NCI-H510A treated with DMSO at 0.1 percent for 48 hours (cell line): ENCODE measurements around the gene CNDP1.

Experiments used
- DNase-seq: peaks from one replicate; lab custom pipeline; 2025; lab: John Stamatoyannopoulos, UW

Gene CNDP1

DNA sequence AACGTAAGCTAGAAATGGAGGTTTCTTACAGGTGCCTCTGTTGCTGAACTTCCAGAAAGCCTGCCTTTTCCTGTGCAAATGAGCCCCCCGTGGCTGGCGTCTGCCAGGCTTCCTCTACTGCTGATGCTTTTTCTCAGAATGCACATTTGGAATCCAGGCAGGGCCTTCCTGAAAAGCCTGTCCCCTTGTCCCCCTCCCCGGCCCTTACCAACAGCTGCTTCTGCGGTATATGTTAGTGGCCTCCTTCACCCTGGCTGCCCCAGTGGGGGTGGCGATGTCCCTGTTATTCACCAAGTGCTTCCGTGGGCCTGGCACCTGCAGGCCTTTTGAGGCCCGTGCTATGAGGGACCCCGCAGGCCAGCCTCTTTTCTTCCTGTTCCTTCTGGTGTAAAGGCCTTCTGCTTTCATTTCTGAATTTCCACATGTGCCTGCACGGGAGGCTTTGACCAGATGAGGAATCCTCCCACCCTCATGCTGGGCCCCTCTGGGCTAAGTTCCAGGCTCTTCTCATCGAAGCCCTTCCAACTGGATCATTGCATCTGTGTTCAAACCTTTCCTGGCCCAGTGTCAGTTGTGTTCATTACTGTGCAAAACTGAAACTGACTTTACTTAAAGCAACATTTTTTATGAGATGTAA is 27.7 kb upstream of the CNDP1 start:
- DNase-seq, result no peak

DNA sequence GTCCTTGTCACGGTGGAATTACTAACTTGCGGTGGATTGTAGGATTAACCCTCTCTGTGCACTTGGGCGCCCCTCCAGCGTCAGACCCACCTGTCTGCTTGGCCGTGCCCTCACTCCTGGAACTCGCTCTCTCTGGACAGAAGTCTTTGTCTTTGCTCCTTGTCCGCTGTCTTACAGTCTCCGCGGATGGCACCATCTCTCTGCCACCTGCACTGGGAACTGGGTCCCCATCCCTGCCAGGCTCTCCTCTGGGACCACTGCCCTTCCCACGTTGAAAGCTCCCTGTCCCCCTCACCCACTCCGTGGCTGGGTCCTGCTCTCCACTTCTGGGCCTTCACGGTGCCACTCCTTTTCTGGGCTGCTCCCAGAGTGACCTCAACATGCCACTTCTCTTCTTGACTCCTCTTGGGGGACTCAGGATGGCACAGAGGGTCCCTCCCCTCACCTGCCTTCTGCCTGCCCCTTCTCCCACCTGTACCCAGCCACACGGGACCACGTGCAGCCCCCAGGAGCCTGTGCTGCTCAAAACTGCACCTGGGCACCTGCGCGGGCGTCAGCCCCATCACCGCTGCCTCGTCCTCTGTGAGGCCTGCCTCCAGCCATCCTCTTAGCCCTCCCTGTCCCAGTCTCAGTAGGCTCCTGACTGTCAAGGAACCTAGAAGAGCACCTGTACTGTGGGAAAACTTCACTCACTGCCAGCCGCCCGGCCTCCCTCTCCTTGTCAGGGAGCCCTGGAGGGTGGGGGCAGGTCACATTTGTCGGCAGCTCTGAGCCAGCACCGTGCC is 27.0 kb upstream of the CNDP1 start:
- DNase-seq, result no peak

DNA sequence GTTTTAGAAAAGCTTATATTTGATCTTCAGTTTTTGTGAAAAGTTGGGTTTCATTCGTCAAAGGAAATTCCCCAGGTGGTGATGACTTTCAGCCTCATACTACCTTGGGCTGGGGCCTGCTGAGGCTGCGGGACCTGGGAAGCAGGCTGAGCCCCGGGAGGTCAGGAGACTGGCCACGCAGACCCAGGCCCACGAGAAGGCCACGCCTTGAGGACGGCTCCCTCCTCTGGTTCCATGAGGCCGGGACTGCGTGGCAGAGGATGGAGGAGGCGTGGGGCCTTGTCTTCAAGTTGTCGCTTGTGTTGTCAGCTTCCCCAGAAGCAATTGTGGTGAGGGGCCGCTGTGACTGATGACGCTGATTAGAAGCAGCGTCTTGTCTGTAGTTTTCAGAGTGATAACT is 26.4 kb upstream of the CNDP1 start:
- no peak for DNase-seq

DNA sequence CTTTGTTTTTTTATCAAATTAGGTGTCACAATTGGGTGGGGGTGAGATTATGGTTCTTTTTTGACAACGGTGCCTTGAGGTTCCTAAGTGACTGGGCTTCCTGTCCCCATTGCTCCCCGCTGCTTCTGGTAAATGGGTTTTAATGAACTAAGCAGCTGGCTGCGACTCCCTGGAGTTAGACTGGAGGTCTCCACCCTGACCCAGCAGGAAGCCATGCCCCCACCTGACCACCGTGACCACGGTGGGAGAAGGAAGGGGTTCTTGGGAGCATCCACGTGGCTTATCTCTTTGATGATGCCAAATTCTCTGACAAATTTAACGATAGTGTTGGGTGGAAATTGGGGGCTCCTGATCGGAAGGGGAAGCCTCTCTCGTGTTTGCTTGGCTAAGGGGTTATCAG is 25.9 kb upstream of the CNDP1 start:
- no peak for DNase-seq

DNA sequence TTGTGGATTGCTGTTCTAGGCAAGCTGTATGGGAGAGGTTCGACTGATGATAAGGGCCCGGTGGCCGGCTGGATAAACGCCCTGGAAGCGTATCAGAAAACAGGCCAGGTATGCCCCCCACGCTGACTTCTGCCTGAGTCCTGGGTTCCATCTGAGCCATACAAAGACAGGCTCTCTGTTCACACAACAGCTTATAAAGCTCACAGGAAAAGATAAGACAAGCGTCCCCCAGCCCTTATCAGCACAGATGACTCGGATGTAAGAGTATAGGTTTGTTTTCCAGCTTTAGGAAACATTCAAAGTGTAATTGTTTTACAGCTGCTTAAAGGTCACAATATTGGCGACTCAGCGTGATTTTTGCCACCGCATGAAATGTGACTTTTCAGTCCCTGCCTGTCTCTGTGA is 25.5 kb upstream of the CNDP1 start:
- DNase-seq, result no peak

DNA sequence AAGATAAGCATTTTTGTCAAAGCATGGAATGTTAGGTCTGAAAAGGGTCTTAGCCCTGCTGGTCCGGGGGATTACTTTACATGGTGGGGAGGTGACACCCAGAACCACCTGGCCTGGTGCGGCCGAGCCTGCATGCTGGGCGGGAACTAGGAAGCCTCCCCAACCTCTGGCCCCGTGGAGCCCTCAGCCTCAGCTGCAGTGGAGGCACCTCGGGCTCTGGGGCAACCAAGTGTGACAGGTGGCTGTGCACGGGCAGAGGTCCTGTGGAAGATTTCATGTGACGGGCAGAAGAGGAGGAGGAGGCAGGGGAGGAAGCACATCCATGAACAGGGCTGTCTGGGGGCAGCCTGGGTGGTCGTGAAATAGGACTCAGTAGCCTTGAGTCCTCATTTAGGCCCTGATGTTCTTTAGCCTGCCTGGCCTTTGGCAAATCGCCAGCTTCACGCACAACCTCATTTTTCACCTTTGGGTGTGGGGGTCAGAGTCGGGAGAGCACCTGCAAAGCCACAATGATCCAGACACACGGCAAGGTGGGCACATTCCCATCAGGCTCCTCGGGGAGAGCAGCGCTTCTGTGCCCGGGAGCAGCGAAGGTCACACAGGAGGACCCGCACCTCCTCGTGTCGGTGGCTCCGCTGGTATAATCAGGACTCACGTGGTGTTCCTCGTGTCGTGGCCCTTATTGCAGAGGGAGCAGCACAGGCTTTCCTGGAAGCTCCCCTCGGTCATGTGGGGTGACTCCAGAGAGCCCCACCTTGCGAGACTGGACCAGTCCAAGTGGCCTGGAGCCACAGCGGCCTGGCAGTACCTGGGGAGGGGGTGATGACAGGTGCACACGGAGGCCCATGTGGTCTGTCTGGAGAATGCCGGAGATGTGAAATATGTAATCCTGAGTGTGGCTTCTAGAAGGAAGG is 24.2 kb upstream of the CNDP1 start:
- no peak for DNase-seq

DNA sequence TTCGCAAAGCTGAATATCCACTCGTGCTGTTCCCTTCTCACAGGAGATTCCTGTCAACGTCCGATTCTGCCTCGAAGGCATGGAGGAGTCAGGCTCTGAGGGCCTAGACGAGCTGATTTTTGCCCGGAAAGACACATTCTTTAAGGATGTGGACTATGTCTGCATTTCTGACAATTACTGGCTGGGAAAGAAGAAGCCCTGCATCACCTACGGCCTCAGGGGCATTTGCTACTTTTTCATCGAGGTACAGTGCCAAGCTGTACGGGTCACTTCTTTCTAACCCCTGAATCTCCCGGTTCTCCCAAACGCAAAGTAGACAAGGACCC is 23.6 kb upstream of the CNDP1 start:
- no peak for DNase-seq

DNA sequence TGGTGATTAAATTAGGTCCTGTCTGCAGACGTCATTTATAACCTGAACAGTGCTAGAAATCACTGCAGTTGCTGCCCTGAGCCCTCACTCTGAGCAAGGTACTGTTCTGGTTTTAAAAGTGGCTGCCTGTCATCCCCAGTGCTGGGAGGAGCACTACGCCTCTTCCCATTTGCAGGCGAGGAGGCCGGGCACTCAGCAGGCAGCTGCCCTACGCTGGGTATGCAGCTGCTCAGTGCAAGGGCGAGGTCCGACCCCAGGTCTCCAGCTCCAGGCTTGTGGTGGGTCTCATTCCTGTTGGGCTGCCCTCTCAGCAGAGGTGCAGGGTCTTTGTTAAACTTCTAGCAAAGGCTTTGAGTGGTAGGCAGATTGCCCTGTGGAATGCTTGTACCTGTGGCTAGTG is 22.5 kb upstream of the CNDP1 start:
- DNase-seq, result no peak

DNA sequence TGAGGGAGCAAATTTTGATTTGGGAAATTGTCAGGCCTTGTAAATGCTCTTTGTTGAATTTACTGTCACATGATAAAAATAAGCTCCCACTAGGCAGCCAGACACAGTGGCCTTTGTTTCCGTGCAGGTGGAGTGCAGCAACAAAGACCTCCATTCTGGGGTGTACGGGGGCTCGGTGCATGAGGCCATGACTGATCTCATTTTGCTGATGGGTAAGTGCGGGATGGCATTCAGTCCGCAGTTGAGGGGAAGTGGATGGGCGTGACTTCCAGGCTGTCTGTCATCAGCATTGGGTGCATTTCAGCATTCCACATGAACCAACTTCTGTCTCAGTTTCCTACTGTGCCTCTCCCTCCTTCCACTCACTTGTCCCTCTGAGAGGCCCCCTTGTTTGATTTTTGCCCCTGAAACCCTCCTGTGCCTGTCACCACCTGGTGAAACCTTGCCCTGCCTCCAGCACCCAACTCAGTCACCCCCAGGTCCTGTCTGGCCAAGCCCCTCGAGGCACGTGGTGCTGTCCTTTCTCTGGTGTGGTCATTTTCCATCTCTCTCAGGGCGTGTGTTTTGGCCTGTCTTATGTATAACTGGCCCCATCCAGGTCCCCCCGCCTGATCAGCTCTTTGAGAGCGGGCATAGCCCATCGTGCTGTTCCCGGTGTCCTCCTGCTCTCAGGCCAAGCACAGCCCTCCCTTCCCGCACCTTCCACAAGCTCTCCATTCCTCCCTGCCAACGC is 21.8 kb upstream of the CNDP1 start:
- DNase-seq, result no peak

DNA sequence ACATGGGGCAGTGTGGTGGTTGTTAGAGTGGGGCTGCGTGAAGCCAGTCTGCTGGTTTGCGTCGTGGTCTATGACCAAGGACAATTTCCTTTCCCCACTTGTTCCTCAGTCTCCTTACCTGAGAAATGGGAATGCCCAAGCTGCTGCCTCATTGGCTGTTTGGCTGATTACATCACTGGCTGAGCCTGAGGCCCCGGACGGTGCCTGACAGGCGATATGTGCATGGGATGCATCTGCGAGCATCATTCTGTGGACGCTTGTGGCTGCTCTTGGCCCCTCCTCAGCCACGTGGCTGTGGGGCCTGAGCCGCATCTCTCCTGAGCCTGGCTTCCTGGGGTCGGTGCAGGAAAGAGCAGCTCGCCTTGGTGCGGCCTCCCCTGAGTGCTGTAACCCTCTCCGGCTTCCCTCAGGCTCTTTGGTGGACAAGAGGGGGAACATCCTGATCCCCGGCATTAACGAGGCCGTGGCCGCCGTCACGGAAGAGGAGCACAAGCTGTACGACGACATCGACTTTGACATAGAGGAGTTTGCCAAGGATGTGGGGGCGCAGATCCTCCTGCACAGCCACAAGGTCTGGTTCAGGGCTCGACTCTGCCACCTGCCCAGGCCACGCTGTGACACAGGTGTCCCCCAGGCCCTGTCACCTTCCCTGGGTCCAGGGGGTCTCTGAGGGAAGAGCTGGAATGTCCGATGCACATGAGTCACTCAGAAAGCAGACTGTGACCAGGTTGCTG is 21.0 kb upstream of the CNDP1 start:
- DNase-seq, result no peak

DNA sequence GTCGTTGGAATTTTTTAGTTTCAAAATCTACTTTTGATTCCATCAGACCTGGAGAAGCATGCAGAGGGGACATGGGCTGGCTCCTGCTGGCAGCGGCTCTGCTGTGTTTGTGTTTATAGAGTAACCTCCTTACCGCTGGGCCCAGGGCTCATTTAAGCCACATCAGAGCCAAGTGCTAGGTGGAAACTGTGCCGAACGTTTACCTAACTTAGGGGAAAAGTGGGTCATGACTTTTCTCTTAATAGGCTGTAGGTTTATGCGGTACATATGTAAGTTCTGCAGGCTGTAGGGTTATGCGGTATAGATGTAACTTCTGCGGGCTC is 20.5 kb upstream of the CNDP1 start:
- no peak for DNase-seq

DNA sequence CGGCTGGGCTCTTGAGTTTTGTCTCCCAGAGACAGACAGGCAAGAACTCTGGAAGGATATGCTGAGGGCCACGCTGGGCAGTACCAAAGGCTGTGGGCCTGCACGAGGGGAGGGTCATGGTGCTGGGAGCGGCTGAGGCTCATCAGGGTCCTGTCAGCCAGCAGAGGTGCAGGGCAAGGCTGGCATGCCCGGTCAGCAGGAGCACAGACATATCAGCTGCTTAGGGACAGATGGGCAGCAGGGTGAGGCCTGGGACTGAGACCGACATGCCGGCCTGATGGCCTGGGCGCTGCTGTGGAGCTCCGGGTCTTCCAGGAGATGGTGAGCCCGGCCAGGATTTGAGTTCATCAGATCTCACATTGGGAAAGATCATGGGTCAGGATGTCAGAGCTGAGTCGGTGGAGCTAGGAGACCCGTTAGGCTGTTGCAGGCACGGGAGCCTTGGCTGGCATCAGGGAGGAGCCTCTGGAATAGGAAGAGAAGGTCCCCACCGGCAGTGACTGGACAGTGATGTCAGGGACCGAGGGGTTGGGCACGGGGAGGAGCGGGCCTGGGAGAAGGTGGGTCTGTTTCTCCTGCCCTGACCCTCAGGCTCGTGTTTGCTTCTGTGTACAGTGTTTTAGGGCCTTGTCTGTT is 19.3 kb upstream of the CNDP1 start:
- no peak for DNase-seq

DNA sequence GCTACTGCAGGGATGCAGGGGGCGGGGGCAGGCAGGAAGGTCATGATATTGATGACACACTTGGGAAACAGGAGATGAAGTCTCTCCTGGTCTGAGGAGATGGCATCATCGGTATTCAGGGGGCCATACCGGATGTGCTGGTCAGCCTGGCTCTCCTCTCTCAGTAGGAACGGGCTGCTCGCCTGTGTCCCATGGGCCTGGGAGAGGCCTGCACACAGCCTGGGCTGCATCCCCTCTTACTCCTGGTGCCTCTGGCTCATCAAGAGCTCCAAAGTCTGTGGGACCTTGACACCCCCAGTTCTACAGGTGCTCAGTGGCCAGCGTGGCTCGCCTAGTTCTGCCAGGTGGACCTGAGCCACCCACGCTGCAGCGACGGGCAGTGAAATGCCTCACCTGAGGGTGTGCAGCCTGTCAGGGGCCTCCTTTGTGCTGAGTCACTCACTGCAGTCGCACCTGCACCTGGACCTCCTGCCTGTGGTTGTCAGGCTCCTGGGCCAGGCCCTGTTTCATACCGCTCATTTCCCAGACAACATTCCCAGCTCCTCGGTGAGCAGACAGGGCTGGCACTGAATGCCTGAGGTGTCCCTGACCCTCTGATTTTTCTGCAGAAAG is 18.6 kb upstream of the CNDP1 start:
- DNase-seq, result no peak

DNA sequence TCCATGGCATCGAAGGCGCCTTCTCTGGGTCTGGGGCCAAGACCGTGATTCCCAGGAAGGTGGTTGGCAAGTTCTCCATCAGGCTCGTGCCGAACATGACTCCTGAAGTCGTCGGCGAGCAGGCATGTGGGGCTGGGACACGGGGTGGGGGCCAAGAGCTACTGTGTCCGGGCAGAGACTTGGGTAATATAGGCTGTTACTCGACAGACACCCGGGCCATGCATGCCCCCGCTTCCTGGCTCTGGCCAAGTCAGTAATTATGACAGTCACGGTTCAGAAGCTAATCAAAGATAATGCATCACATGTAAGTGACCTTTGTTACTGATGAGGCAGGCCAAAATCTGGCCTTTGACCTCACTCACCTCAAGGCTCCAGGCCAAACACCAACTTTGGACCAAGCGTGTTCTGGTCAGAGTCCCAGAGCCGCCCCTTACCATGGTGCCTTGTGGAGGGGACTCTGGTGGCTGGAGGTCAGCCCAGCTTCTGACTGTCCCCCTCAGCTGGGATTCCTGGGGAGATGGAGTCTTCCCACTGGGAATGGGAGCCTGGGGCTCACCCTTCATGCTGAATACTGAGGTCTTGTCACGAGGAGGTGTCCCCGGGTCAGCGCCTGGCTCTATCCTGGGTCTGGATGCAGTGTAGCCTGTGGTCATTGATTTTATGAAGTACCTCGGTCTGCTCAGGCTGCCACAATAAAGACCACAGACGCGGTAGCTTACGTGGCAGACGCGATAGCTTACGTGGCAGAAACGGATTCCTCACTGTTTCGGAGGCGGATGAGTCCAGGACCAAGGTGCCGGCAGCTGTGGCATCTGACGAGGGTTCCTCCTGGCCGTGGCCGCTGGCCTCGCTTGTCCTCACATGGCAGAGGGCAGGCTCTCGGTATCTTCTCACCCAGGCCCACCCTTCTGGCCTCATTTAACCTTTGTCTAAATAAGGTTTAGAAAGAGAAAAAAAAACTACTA is 17.7 kb upstream of the CNDP1 start:
- no peak for DNase-seq

DNA sequence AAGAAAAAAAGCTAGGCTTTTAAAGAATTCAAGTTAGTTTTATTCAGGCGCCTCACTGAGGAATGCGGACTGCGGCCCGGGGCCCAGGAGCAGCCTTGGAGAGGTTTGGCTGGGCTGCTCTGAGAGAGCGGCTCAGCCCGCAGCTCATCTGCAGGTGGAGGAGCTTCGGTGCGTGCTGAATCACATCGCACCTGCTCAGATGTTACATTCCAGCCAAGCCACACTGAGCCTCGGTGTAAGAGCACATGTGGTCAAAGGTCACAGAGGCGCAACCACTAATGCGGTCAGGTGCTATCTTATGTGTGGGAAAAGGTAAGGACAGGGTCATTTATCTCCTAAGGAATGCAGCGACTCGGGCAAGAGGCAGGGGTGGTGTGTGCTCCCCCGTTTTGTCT is 17.1 kb upstream of the CNDP1 start:
- DNase-seq, result no peak

DNA sequence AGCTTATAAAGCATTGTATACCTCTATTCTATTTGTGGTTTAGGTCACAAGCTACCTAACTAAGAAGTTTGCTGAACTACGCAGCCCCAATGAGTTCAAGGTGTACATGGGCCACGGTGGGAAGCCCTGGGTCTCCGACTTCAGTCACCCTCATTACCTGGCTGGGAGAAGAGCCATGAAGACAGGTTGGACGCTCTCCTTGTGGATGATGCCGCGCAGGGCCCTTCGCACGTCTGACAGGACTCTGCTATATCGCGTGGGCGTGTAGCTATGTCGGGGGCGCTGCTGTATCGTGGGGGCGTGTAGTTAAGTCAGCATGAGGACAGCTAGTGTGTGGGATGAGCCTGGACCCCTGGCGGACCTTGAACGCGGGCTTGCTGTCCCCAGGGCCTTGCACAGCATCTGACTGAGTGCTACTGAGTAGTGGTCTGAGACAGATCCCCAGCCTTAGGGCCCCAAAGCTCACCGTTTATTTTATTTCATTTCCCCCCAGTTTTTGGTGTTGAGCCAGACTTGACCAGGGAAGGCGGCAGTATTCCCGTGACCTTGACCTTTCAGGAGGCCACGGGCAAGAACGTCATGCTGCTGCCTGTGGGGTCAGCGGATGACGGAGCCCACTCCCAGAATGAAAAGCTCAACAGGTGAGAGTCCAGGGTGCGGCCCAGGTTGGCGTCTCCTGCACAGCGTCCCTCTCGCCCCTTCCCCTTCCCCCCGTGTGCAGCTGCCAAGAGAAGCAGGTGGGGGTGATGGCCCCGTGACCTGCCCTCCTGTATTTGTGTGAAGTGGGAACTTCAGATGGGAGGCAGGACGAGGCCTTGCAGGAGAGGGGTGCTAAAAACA is 15.6 kb upstream of the CNDP1 start:
- no peak for DNase-seq

DNA sequence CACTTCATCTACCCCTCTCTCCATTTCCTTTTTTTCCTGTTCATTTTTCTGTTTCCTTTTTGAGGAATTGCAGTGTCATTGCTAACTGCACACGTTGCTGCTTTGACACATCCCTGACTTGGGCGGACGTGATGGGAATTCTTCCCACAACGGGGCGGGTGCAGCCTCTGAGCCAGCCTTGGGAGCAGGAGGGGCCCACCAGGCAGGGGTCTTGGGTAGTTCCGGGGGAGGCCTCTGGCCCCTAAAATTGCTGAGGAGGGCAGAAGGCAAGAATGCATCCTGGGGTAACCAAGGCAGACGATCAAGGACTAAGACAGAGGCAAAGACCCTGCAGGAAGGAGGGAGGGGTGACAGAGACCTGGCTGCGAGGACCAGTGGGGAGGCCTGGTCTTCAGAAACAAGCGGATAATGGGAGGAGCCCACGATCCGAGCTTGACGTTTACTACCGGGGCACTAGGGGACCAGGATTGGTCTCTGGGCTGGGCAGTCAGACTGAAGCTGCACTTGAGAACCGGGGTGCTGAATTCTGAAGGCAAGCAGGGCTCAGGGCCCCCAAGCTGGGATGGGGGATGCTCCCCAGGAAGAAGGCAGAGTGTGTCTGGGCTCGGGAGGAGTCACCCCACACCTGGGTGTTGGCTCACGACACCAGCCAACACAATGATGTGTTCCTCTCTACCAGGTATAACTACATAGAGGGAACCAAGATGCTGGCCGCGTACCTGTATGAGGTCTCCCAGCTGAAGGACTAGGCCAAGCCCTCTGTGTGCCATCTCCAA is 14.8 kb upstream of the CNDP1 start:
- DNase-seq, result no peak
